HG02840 (cell line): ENCODE results near the gene WBP11.
A peak's percentile ranks its signal among the peaks of the same experiment; 100 is the strongest.

Source experiments
- ATAC-seq: cut with Tn5 transposase; IDR thresholded peaks from one replicate; pipeline ENCODE4 v1.9.1; 2021; ENCODE audit warnings: mild to moderate bottlenecking, moderate library complexity, moderate number of reproducible peaks; ENCODE audit not compliant: unreplicated experiment, low FRiP score

The WBP11 gene

GRCh38 chr12:14803011-14803829 is at the start of gene WBP11, which contains the start of gene C12orf60:
TSS of gene WBP11 (minus strand) at chr12:14803478. CDS start at chr12:14801383, 2,095 bp downstream.
TSS of gene C12orf60 (plus strand) at chr12:14803670. CDS start at chr12:14822936, 19,266 bp downstream.
- peak; percentile 100 for ATAC-seq

DNA sequence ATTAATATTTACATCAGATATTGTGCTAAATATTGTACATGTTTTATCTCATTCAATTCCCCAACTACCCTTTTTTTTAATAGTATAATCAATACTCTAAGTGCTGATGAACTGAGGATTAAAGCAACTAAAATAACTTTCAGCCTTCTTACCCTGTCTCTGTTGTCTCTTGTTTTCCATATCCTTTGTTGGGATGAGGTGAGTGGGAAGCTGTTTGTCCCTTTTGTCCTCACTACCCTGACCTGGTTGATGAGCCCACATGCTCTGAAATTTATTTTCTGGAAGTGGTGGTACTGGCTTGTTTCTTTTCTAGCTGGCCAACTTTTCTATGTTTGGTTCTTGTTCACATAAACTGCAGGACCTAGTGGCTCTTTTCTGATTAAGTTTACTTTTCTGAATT is 49.6 kb upstream of the WBP11 start:
- no peak for ATAC-seq

DNA sequence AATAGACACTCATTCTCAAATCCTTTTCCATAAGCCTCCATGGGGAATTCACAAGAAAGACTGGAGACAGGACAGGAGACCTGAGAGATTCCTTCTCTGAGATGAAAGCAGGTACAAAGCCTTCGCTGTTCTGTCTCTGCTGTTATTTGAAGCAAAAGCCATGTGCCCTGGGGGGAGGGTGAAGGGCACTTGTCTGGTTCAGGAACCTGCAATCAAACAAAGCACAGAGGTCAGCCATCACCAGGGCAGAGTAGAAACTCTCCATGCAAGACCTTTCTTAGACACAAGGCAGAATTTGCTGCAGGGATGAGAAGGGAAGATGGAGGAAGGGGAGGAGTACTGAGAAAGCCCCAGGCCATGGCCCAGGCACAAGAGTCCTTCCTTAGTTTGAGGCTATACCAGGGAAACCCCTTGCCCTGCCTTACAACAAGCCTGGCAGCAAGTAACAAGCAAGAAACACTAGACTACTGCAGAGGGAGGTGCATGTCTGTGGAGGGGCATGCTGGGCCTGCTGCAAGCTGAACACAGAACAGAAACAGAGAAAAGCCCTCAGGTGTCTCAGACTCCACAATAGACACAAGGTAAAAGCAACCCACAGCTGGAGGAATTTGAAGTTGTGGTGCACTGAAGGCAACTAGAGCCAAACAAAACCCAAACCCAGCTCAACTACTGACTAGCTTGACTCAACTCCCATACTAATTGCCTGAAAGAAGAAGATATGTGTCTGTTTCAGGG is 47.8 kb upstream of the WBP11 start:
- ATAC-seq, result no peak

GRCh38 chr12:14849661-14850060 is 46.4 kb upstream of the WBP11 start:
- ATAC-seq, result no peak

- ATAC-seq, result no peak
Measured at GRCh38 chr12:14846876-14847580, 43.8 kb upstream of the WBP11 start.

GRCh38 chr12:14846042-14846587 is 42.8 kb upstream of the WBP11 start:
- no peak for ATAC-seq

GRCh38 chr12:14845350-14845750 is 42.1 kb upstream of the WBP11 start:
- ATAC-seq, result no peak

GRCh38 chr12:14844401-14844800 is 41.1 kb upstream of the WBP11 start:
- no peak for ATAC-seq

DNA sequence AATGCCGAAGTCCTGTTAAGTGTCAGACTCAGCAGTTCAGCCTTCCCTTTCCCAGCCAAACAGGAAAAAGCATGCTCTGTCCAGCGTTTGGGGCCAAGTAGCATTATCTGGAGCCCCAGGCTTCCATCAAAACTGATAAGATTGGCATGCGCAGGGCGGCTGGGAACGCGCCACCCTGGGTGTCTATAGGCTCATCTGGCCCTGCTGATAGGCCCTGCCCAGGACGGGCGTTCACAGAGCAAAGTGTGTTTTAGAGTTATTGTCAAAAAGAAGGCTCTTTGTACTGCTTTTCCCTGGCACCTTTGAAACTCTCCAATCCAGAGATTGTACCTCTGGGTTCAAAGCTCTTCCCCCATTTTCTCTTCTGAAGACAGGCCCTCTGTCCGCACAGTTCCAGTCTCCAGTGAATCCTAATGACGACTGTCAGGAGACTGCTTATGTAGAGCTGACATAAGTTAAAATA is 40.2 kb upstream of the WBP11 start, which contains the start of gene ART4:
ART4 (minus strand) TSS at position 102 of the 463 bp plus-strand sequence. CDS start 413 bp downstream, outside the sequence.
- no peak for ATAC-seq

GRCh38 chr12:14842315-14842714 is 39.0 kb upstream of the WBP11 start:
- ATAC-seq, result no peak

- no peak for ATAC-seq
Measured at GRCh38 chr12:14841761-14842160, 38.5 kb upstream of the WBP11 start.

DNA sequence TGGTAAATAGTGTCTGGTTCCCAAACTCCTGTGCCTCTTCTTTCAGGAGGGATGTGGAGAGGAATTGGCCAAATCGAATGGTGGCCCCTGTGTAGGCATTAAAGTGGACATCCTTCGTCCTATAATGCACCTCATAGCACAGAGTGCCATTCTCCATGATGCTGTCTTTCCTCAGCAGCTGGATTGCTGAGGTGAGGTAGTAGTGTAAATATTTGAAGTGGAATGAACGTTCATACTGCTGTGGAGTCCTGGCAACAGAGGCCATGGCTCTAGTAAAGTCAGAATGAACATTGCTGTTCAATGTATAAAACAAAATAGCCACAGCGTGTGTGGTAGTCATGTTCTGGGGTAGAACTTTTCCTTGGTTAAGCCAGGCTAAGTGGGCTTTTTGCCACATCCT is 37.3 kb upstream of the WBP11 start:
- no peak for ATAC-seq

- no peak for ATAC-seq
Measured at GRCh38 chr12:14839262-14839661, 36.0 kb upstream of the WBP11 start.

- ATAC-seq, result no peak
Measured at GRCh38 chr12:14836336-14837210, 33.3 kb upstream of the WBP11 start.

GRCh38 chr12:14834509-14834908 is 31.2 kb upstream of the WBP11 start:
- no peak for ATAC-seq

DNA sequence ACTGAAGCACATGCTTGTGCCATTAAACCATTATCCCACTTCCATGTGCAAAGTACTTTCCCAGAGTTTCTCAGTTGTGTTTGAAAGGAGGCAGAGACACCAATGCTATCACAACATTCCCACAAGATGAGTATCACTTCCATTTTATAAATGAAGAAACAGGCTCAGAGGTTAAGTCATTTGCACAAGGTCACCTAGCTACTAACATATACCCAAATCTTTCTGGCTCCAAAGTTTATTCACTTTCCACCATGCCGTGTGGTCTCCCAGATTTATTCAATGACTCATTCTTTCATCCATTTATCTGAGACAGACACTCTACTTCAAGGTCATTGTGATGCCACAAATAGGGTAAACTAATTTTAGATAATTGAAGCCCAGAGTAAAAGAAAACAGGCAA is 30.7 kb upstream of the WBP11 start:
- ATAC-seq, result no peak

GRCh38 chr12:14833336-14833735 is 30.1 kb upstream of the WBP11 start:
- no peak for ATAC-seq

GRCh38 chr12:14828892-14829291 is 25.6 kb upstream of the WBP11 start:
- no peak for ATAC-seq

DNA sequence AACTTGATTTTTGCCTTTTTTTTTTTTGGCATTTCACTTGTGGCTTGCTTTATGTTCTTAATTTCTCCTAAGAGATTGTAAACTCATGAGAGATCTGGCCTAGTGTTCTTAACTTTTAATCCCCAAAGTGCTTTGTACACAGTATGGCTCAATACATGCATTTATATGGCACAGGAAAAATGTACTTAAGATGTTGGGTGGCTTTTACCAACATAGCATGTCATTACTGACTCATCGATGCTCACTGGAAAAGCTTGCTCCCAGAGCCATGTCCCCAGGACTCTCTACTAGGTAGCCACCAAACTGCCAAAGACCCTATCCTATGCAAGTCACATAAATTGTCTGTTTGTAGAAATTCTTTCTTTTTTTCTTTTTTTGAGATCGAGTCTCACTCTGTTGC is 23.8 kb upstream of the WBP11 start:
- no peak for ATAC-seq

- no peak for ATAC-seq
Measured at GRCh38 chr12:14826491-14826890, 23.2 kb upstream of the WBP11 start.
